MCF 10A (cell line): ENCODE results near the gene PPP2R5E. TPM values are rescaled to one million over a fixed set of nuclear protein-coding genes. Genes with fewer than 3 reads are reported as not detected.

Source experiments
- BruUV-seq: library from RNA; stranded (reverse); fragments of 400-500 nt; replicated peaks from 2 replicates; lab custom pipeline; 2021; lab: Mats Ljungman, UMichigan
- CTCF ChIA-PET: fragments of 300-600 bp; sonication (Branson Sonifier 250); formaldehyde crosslinking; extraction: SDS; loops from one replicate; lab custom pipeline; 2021; ENCODE audit warnings: antibody characterized with exemption, inconsistent platforms; lab: Yijun Ruan, JAX
- POLR2A ChIA-PET: fragments of 300-600, 350-650 bp; sonication (Branson Sonifier 250); formaldehyde crosslinking; extraction: SDS; loops from one replicate; lab custom pipeline; 2020; ENCODE audit warnings: antibody characterized with exemption, inconsistent platforms; lab: Yijun Ruan, JAX
- DNase-seq: peaks from one replicate; pipeline ENCODE4 v3.0.0-alpha.2; 2018; ENCODE audit not compliant: unreplicated experiment
- H3K27ac Mint-ChIP-seq: one replicate; pipeline ENCODE4 v1.8.0; 2022; ENCODE audit warnings: mild to moderate bottlenecking, low read depth, mixed read lengths; ENCODE audit not compliant: unreplicated experiment
- H3K27me3 Mint-ChIP-seq: one replicate; pipeline ENCODE4 v1.8.0; 2022; ENCODE audit warnings: mixed read lengths; ENCODE audit not compliant: insufficient read depth, unreplicated experiment
- H3K36me3 Mint-ChIP-seq: one replicate; pipeline ENCODE4 v1.8.0; 2022; ENCODE audit warnings: mild to moderate bottlenecking, moderate library complexity, mixed read lengths; ENCODE audit not compliant: insufficient read depth, unreplicated experiment
- H3K4me1 Mint-ChIP-seq: one replicate; pipeline ENCODE4 v1.8.0; 2022; ENCODE audit warnings: mixed read lengths; ENCODE audit not compliant: insufficient read depth, unreplicated experiment
- H3K4me3 Mint-ChIP-seq: one replicate; pipeline ENCODE4 v1.8.0; 2022; ENCODE audit warnings: mild to moderate bottlenecking, moderate library complexity, mixed read lengths; ENCODE audit not compliant: unreplicated experiment
- H3K9me3 Mint-ChIP-seq: one replicate; pipeline ENCODE4 v1.8.0; 2022; ENCODE audit warnings: mixed read lengths; ENCODE audit not compliant: unreplicated experiment
- CTCF ChIP-seq: fragments of 200-600 bp; IDR thresholded peaks from one replicate; pipeline ENCODE4 v1.8.0; 2022; ENCODE audit warnings: antibody characterized with exemption, mild to moderate bottlenecking; ENCODE audit not compliant: unreplicated experiment
- intact Hi-C: fragments of 100-400 bp; cut with micrococcal nuclease; formaldehyde crosslinking; loops from 2 replicates; pipeline ENCODE4 v1.14.1; 2022
- total RNA-seq: library from RNA; stranded (reverse); gene quantifications from 2 replicates; pipeline ENCODE4 v1.2.3, GENCODE V29; 2022

Gene PPP2R5E
- total RNA-seq, 1 experiment from 2014 or later, result 49.7 TPM

- no peaks in the 10 kb centered on the region for H3K36me3 Mint-ChIP-seq
- H3K4me3 Mint-ChIP-seq, result no peak overlapping the region
- intact Hi-C loops, result no loop called here
- H3K27ac Mint-ChIP-seq, result no peak overlapping the region
- H3K4me1 Mint-ChIP-seq, result no peaks in the 10 kb centered on the region
- no peak for DNase-seq
- ChIA-PET CTCF (no interaction called here), POLR2A (no interaction called here)
- no peaks in the 10 kb centered on the region for H3K9me3 Mint-ChIP-seq
- no peak for TF ChIP-seq CTCF
- H3K27me3 Mint-ChIP-seq, result no peaks in the 10 kb centered on the region
- BruUV-seq, result no TSS peak
Observed at GRCh38 chr14:63357841-63358240, 185.3 kb downstream of the PPP2R5E start.

GRCh38 chr14:63345826-63346225 is 197.4 kb downstream of the PPP2R5E start:
- no peak for DNase-seq
- TF ChIP-seq CTCF, result no peak
- intact Hi-C loops, result no loop called here
- CTCF ChIA-PET, result no interaction called here
- H3K4me1 Mint-ChIP-seq, result no peaks in the 10 kb centered on the region
- H3K9me3 Mint-ChIP-seq, result no peaks in the 10 kb centered on the region
- no peak overlapping the region for H3K4me3 Mint-ChIP-seq
- no peak overlapping the region for H3K27ac Mint-ChIP-seq
- peaks cover 17% of the 10 kb centered on the region for H3K27me3 Mint-ChIP-seq
- POLR2A ChIA-PET, result interaction anchor here (0.6 kb wide), 1 partner anchor 21 kb away, joined by 3 read pairs; no protein-coding TSS in a partner anchor
- no peaks in the 10 kb centered on the region for H3K36me3 Mint-ChIP-seq
- BruUV-seq, result no TSS peak

GRCh38 chr14:63344336-63344735 is 198.8 kb downstream of the PPP2R5E start:
- POLR2A ChIA-PET, result no interaction called here
- CTCF ChIA-PET, result interaction anchor here (1.1 kb wide), 1 partner anchor 1181 kb away, joined by 3 read pairs; no protein-coding TSS in a partner anchor
- no peak overlapping the region for H3K27ac Mint-ChIP-seq
- BruUV-seq, result no TSS peak
- no peak overlapping the region for H3K4me3 Mint-ChIP-seq
- TF ChIP-seq CTCF, result no peak
- peaks cover 17% of the 10 kb centered on the region for H3K27me3 Mint-ChIP-seq
- H3K36me3 Mint-ChIP-seq, result no peaks in the 10 kb centered on the region
- no peaks in the 10 kb centered on the region for H3K4me1 Mint-ChIP-seq
- intact Hi-C loops, result no loop called here
- no peaks in the 10 kb centered on the region for H3K9me3 Mint-ChIP-seq
- DNase-seq, result no peak

GRCh38 chr14:63343878-63344277 is 199.3 kb downstream of the PPP2R5E start:
- BruUV-seq, result no TSS peak
- TF ChIP-seq CTCF, result no peak
- H3K27ac Mint-ChIP-seq, result no peak overlapping the region
- H3K9me3 Mint-ChIP-seq, result no peaks in the 10 kb centered on the region
- peaks cover 17% of the 10 kb centered on the region for H3K27me3 Mint-ChIP-seq
- CTCF ChIA-PET, result interaction anchor here (0.7 to 1.1 kb wide), 2 partner anchors 762 to 1181 kb away, joined by 3 read pairs; no protein-coding TSS in a partner anchor
- no peaks in the 10 kb centered on the region for H3K4me1 Mint-ChIP-seq
- no peaks in the 10 kb centered on the region for H3K36me3 Mint-ChIP-seq
- intact Hi-C loops, result no loop called here
- no peak overlapping the region for H3K4me3 Mint-ChIP-seq
- POLR2A ChIA-PET, result no interaction called here
- peak; percentile 21 for DNase-seq
